Fibroblast of mammary gland (primary cell): ENCODE measurements around the gene WFIKKN2.
A peak's percentile ranks its signal among the peaks of the same experiment; 100 is the strongest.

Source experiments
- DNase-seq: peaks from one replicate; pipeline ENCODE4 v3.0.0-alpha.2; 2010; ENCODE audit warnings: low read depth
- H3K4me3 ChIP-seq: 2 replicates; pipeline ENCODE4 v1.5.1; 2011; ENCODE audit warnings: low read depth, mild to moderate bottlenecking, low read length, moderate library complexity; ENCODE audit not compliant: control insufficient read depth
- TF ChIP-seq, protein P1 (sequence below): conservative IDR thresholded peaks from 2 replicates; pipeline ENCODE4 v1.5.1; 2011; ENCODE audit warnings: low read depth, low read length, inconsistent platforms; ENCODE audit not compliant: control insufficient read depth, insufficient read depth

WFIKKN2 gene

DNA sequence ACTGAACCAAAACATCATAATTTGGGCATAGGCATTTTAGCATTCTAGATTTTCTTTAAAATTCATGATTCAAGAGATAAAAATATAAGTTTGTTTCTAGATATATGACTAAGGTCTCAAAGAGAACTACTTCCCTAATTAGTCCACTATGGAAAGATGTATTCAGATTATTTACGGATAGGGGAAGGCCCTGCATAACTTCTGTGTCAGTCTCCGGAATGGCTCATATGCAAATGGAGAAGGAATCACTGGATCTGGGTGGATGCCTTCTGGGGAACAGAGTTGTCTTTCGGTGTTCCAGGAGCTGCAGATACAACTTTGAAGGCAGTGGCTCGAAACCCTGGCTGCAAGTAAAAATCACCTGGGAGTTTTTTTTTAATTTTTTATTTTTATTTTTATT lies 17.1 kb upstream of the WFIKKN2 start:
- H3K4me3 ChIP-seq, result no peak overlapping the region
- no peak for DNase-seq
- TF ChIP-seq, protein P1, sequence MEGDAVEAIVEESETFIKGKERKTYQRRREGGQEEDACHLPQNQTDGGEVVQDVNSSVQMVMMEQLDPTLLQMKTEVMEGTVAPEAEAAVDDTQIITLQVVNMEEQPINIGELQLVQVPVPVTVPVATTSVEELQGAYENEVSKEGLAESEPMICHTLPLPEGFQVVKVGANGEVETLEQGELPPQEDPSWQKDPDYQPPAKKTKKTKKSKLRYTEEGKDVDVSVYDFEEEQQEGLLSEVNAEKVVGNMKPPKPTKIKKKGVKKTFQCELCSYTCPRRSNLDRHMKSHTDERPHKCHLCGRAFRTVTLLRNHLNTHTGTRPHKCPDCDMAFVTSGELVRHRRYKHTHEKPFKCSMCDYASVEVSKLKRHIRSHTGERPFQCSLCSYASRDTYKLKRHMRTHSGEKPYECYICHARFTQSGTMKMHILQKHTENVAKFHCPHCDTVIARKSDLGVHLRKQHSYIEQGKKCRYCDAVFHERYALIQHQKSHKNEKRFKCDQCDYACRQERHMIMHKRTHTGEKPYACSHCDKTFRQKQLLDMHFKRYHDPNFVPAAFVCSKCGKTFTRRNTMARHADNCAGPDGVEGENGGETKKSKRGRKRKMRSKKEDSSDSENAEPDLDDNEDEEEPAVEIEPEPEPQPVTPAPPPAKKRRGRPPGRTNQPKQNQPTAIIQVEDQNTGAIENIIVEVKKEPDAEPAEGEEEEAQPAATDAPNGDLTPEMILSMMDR, result no peak

DNA sequence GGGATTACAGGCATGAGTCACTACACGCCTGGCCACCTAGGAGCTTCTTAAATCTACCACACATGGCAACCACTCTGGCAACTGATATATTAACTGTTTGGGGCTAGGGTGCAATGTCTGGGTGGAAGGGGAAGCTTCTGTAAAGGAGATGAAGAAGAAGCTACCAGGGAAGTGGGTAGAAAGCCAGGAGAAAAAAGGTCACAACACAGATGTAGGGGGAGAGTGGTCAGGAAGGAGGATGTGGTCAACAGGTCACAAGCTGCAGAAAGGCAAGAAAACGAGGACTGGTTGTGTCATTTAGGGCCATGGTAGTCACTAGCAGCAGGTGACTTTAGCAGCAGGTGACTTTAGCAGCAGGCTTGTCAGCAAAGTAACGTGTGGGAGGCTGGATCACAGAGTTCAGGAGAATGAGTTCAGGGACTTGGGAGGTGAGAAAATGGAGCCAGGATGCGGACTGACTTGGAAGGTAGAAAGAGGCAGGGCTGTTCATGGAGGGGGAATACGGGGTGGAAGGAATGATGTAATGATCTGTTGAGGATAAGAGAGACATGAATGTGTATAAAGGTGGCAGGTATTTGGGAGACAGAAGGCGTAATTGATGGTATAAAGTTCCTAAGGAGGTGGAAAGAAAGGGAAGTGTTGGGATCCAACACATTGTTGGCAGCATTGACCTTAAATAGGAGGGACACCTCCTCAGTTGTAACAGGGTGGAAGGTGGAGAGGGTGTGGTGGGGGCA lies 16.3 kb upstream of the WFIKKN2 start:
- no peak overlapping the region for H3K4me3 ChIP-seq
- TF ChIP-seq, protein P1, result no peak
- peak; percentile 12 for DNase-seq

DNA sequence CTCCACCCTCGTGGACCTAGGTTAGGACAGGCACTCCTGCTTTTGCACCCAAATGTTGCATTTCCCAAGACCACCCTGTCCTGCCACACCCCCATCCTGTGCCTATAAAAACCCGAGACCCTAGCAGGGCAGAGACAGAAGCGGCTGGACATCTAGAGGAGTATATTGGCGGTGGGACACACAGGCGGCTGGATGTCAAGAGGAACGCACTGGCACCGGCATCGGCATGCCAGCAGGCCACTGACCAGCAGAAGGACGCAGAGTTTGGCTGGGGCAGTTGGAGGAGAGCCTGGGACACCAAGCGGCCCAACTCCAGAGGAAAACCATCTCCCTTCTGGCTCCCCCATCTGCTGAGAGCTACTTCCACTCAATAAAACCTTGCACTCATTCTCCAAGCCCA lies 14.7 kb upstream of the WFIKKN2 start:
- H3K4me3 ChIP-seq, result no peak overlapping the region
- no peak for DNase-seq
- TF ChIP-seq, protein P1, result no peak

DNA sequence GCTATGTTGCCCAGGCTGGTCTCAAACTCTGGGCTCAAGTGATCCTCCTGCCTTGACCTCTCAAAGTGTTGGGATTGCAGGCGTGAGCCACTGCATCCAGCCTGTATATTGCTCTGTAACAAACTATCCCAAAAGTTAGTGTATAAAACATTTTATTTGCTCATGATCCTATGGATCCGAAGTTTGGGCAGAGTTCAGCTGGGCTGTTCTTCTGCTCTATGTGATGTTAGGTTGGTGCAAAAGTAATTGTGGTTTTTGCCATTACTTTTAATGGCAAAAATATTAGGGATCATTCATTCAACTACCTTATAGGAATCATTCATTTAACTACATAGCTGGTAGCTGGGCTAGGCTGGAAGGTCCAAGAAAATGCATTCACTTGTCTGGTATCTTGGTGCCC lies 12.8 kb upstream of the WFIKKN2 start:
- no peak for DNase-seq
- TF ChIP-seq, protein P1, result no peak
- no peak overlapping the region for H3K4me3 ChIP-seq

DNA sequence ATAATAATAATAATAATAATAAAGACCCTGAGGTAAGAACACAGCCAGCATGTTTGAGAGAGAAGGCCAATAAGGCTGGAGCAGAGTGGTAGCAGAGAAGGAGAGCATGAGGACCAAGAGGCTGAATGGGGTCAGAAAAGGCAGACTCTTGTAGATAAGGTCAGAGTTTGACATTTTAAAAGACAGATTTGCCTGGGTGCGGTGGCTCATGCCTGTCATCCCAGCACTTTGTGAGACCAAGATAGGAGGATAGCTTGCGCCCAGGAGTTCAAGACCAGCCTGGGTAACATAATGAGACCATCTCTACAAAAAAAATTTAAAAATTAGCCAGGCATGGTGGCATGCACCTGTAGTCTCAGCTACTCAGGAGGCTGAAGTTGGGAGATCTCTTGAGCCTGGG lies 11.0 kb upstream of the WFIKKN2 start:
- DNase-seq, result no peak
- TF ChIP-seq, protein P1, result no peak

DNA sequence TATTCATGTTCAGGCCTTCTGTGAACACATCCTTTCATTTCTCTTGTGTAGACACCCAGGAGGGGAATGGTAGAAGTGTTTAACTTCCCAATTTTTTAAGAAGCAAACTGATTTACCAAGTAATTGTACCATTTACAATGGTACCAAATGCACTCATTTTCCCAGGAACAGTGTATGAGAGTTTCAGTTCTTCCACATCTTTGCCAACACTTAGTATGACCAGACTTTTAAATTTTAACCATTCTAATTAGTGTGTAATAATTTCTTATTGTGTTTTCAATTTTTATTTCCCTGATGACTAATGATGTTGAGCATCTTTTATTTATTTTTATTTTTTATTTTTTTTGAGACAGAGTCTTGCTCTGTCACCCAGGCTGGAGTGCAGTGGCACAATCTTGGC lies 10.2 kb upstream of the WFIKKN2 start:
- DNase-seq, result no peak
- TF ChIP-seq, protein P1, result no peak
- no peak overlapping the region for H3K4me3 ChIP-seq

More for the DNA sequence above, 11.0 kb upstream of the WFIKKN2 start:
- H3K4me3 ChIP-seq, result no peak overlapping the region
